Stimulated activated CD4-positive, alpha-beta T cell treated with anti-CD3 and anti-CD28 coated beads, Interleukin-2, amount 100 ng/mL, for 4 hours (primary cell): Measurements from ENCODE around the gene TMEM63A.
"Not testable (repeated sequence)": the region's sequence is repeated elsewhere in the genome, so short reads cannot be mapped to it uniquely, and the experiment has no call there.

Experiments used
- DNase-seq: peaks from one replicate; pipeline ENCODE4 v3.0.0-alpha.2; 2020; ENCODE audit warnings: low read depth

Gene TMEM63A

GRCh38 chr1:225845571-225846259, 36.5 kb downstream of the TMEM63A start:
- DNase-seq: peak; percentile 18

GRCh38 chr1:225845097-225845496, 37.1 kb downstream of the TMEM63A start:
- no peak for DNase-seq

GRCh38 chr1:225844236-225845061, 37.7 kb downstream of the TMEM63A start:
- DNase-seq: no peak

GRCh38 chr1:225843426-225843795, 38.8 kb downstream of the TMEM63A start:
- no peak for DNase-seq

- no peak for DNase-seq
These were observed 39.3 kb downstream of the TMEM63A start for GRCh38 chr1:225842788-225843425.

- DNase-seq: no peak
These were observed 40.1 kb downstream of the TMEM63A start for GRCh38 chr1:225842074-225842473.

GRCh38 chr1:225840713-225841112, 41.5 kb downstream of the TMEM63A start:
- no peak for DNase-seq

- DNase-seq: no peak
These were observed 42.0 kb downstream of the TMEM63A start for GRCh38 chr1:225840223-225840610.

- DNase-seq: no peak
These were observed 43.4 kb downstream of the TMEM63A start for GRCh38 chr1:225838793-225839192.

GRCh38 chr1:225836296-225836695, 45.9 kb downstream of the TMEM63A start:
- DNase-seq: not testable (repeated sequence)

GRCh38 chr1:225835856-225836255, 46.3 kb downstream of the TMEM63A start:
- DNase-seq: no peak

GRCh38 chr1:225834417-225835329, 47.5 kb downstream of the TMEM63A start:
- no peak for DNase-seq

GRCh38 chr1:225830841-225831240, 51.3 kb downstream of the TMEM63A start:
- DNase-seq: no peak

GRCh38 chr1:225828706-225829345, 53.4 kb downstream of the TMEM63A start:
- DNase-seq: no peak

- DNase-seq: no peak
These were observed 55.1 kb downstream of the TMEM63A start for GRCh38 chr1:225827076-225827475.

GRCh38 chr1:225825607-225826007, 56.6 kb downstream of the TMEM63A start:
- no peak for DNase-seq

GRCh38 chr1:225825078-225825477, 57.1 kb downstream of the TMEM63A start:
- DNase-seq: no peak

- no peak for DNase-seq
These were observed 57.6 kb downstream of the TMEM63A start for GRCh38 chr1:225824533-225824941.

- no peak for DNase-seq
These were observed 58.3 kb downstream of the TMEM63A start for GRCh38 chr1:225823811-225824261.

GRCh38 chr1:225822655-225823403, 59.4 kb downstream of the TMEM63A start:
- no peak for DNase-seq
